ENCODE measurements around the gene TNKS2.

Gene TNKS2

GRCh38 chr10:91772461-91772860, 25.8 kb upstream of the TNKS2 start:
- no peaks in the 10 kb centered on the region for H3K79me2 ChIP-seq (ENCODE audit: insufficient read depth, low read length)
- no peak for TF ChIP-seq EZH2 (IDR thresholded peaks at IDR 0.05; ENCODE audit: borderline replicate concordance, low read length)
- no peak for TF ChIP-seq CTCF (IDR thresholded peaks at IDR 0.05; ENCODE audit: low read length)
- no peaks in the 10 kb centered on the region for H3K4me1 ChIP-seq (ENCODE audit: insufficient read depth, low read length, severe bottlenecking)
- H3K9me3 ChIP-seq (ENCODE audit: low read length), result no peaks in the 10 kb centered on the region
- no peaks in the 10 kb centered on the region for H4K20me1 ChIP-seq (ENCODE audit: insufficient read depth, low read length)
- H3K27ac ChIP-seq (ENCODE audit: low read depth, low read length, poor library complexity, severe bottlenecking), result no peak overlapping the region
- H3K4me2 ChIP-seq (ENCODE audit: low read length), result no peak overlapping the region
- no peaks in the 10 kb centered on the region for H3K27me3 ChIP-seq (ENCODE audit: insufficient read depth, low read length)
- no peaks in the 10 kb centered on the region for H3K9me2 ChIP-seq (ENCODE audit: low read depth, low read length)
- H3K36me3 ChIP-seq (ENCODE audit: insufficient read depth, low read length), result no peaks in the 10 kb centered on the region
- no peaks in the 10 kb centered on the region for H3F3A ChIP-seq (ENCODE audit: insufficient read depth, low read length)
- H3K4me3 ChIP-seq (ENCODE audit: low read depth, low read length, poor library complexity, severe bottlenecking), result no peak overlapping the region
- no peak overlapping the region for H2AFZ ChIP-seq (ENCODE audit: low read length)
- no peak overlapping the region for H3K9ac ChIP-seq (ENCODE audit: low read length)

GRCh38 chr10:91772869-91773268, 25.4 kb upstream of the TNKS2 start:
- no peaks in the 10 kb centered on the region for H3K36me3 ChIP-seq (ENCODE audit: insufficient read depth, low read length)
- no peak overlapping the region for H3K4me3 ChIP-seq (ENCODE audit: low read depth, low read length, poor library complexity, severe bottlenecking)
- H3K4me1 ChIP-seq (ENCODE audit: insufficient read depth, low read length, severe bottlenecking), result no peaks in the 10 kb centered on the region
- no peaks in the 10 kb centered on the region for H3K79me2 ChIP-seq (ENCODE audit: insufficient read depth, low read length)
- H3K4me2 ChIP-seq (ENCODE audit: low read length), result no peak overlapping the region
- H3K9ac ChIP-seq (ENCODE audit: low read length), result no peak overlapping the region
- H3K27me3 ChIP-seq (ENCODE audit: insufficient read depth, low read length), result no peaks in the 10 kb centered on the region
- H3K9me2 ChIP-seq (ENCODE audit: low read depth, low read length), result no peaks in the 10 kb centered on the region
- H4K20me1 ChIP-seq (ENCODE audit: insufficient read depth, low read length), result no peaks in the 10 kb centered on the region
- H3K27ac ChIP-seq (ENCODE audit: low read depth, low read length, poor library complexity, severe bottlenecking), result no peak overlapping the region
- TF ChIP-seq CTCF (IDR thresholded peaks at IDR 0.05; ENCODE audit: low read length) (no peak), EZH2 (IDR thresholded peaks at IDR 0.05; ENCODE audit: borderline replicate concordance, low read length) (no peak)
- H3F3A ChIP-seq (ENCODE audit: insufficient read depth, low read length), result no peaks in the 10 kb centered on the region
- H2AFZ ChIP-seq (ENCODE audit: low read length), result no peak overlapping the region
- H3K9me3 ChIP-seq (ENCODE audit: low read length), result no peaks in the 10 kb centered on the region

- Histone ChIP-seq H3K79me2 (ENCODE audit: insufficient read depth, low read length) (no peaks in the 10 kb centered on the region), H3K9ac (ENCODE audit: low read length) (no peak overlapping the region), H3K4me2 (ENCODE audit: low read length) (no peak overlapping the region), H3K27me3 (ENCODE audit: insufficient read depth, low read length) (no peaks in the 10 kb centered on the region), H4K20me1 (ENCODE audit: insufficient read depth, low read length) (no peaks in the 10 kb centered on the region), H3K9me3 (ENCODE audit: low read length) (no peaks in the 10 kb centered on the region), H3K36me3 (ENCODE audit: insufficient read depth, low read length) (no peaks in the 10 kb centered on the region), H3K27ac (ENCODE audit: low read depth, low read length, poor library complexity, severe bottlenecking) (no peak overlapping the region), H3K9me2 (ENCODE audit: low read depth, low read length) (no peaks in the 10 kb centered on the region), H3F3A (ENCODE audit: insufficient read depth, low read length) (no peaks in the 10 kb centered on the region), H2AFZ (ENCODE audit: low read length) (no peak overlapping the region), H3K4me3 (ENCODE audit: low read depth, low read length, poor library complexity, severe bottlenecking) (no peak overlapping the region), H3K4me1 (ENCODE audit: insufficient read depth, low read length, severe bottlenecking) (no peaks in the 10 kb centered on the region)
- TF ChIP-seq EZH2 (IDR thresholded peaks at IDR 0.05; ENCODE audit: borderline replicate concordance, low read length) (no peak), CTCF (IDR thresholded peaks at IDR 0.05; ENCODE audit: low read length) (no peak)
Observed at GRCh38 chr10:91774571-91774970, 23.7 kb upstream of the TNKS2 start.
